ENCODE measurements around the gene KCNH6. TPM values are rescaled to one million over a fixed set of nuclear protein-coding genes. Genes with fewer than 3 reads are reported as not detected.

The KCNH6 gene
- total RNA-seq, 8 experiments from 2014 or later: 0.05 to 0.78 (median 0.11) TPM; not detected in 2

- ATAC-seq (replicated peaks in 6 of 8): no peak
Observed at GRCh38 chr17:63564562-63564961, 41.4 kb downstream of the KCNH6 start.

GRCh38 chr17:63567229-63567628 is 44.1 kb downstream of the KCNH6 start:
- ATAC-seq (replicated peaks in 6 of 8): no peak
- H3K27ac ChIP-seq: no peak overlapping the region
- no peaks in the 10 kb centered on the region for H3K4me1 ChIP-seq (replicated peaks in 1 of 2)
- WGBS, 10 experiments: 40 to 100% (median 82%) methylated on average over 1 of the region's 1 CpG; no CpG with 5 or more reads in 2 of the 10 experiments
- in situ Hi-C loops (cut with MboI; ENCODE audit: low pct_unique_long_range_greater_than_20kb in 2 of 9, low sequenced_read_pairs in 9 of 9, unreplicated experiment in 9 of 9): no loop called here
- no peak overlapping the region for H3K4me3 ChIP-seq

More at GRCh38 chr17:63564562-63564961, 41.4 kb downstream of the KCNH6 start:
- H3K4me3 ChIP-seq: no peak overlapping the region
- no peaks in the 10 kb centered on the region for H3K4me1 ChIP-seq (replicated peaks in 1 of 2)
- 83 to 100% (median 100%) methylated on average over 1 to 4 of the region's 5 CpGs; no CpG with 5 or more reads in 3 of the 10 experiments for WGBS, 10 experiments
- in situ Hi-C loops (cut with MboI; ENCODE audit: low pct_unique_long_range_greater_than_20kb in 2 of 9, low sequenced_read_pairs in 9 of 9, unreplicated experiment in 9 of 9): no loop called here
- no peak overlapping the region for H3K27ac ChIP-seq

GRCh38 chr17:63568563-63568962 is 45.4 kb downstream of the KCNH6 start:
- ATAC-seq (replicated peaks in 6 of 8): peak in 1 of 8 experiments; percentile 57
- Histone ChIP-seq H3K4me3 (no peak overlapping the region), H3K4me1 (replicated peaks in 1 of 2) (no peaks in the 10 kb centered on the region), H3K27ac (no peak overlapping the region)
- WGBS, 10 experiments: 36 to 100% (median 80%) methylated on average over 1 to 7 of the region's 8 CpGs; no CpG with 5 or more reads in 3 of the 10 experiments
- in situ Hi-C loops (cut with MboI; ENCODE audit: low pct_unique_long_range_greater_than_20kb in 2 of 9, low sequenced_read_pairs in 9 of 9, unreplicated experiment in 9 of 9): no loop called here

- ATAC-seq (replicated peaks in 6 of 8): peak in 2 of 8 experiments; percentile 78
Observed at GRCh38 chr17:63571632-63572310, 48.6 kb downstream of the KCNH6 start.

GRCh38 chr17:63573634-63574033 is 50.5 kb downstream of the KCNH6 start:
- in situ Hi-C loops (cut with MboI; ENCODE audit: low pct_unique_long_range_greater_than_20kb in 2 of 9, low sequenced_read_pairs in 9 of 9, unreplicated experiment in 9 of 9): no loop called here
- WGBS, 10 experiments: 29 to 100% (median 84%) methylated on average over 1 to 5 of the region's 5 CpGs; no CpG with 5 or more reads in 1 of the 10 experiments
- peak in 2 of 8 experiments; percentile 46 to 74 for ATAC-seq (replicated peaks in 6 of 8)

More at GRCh38 chr17:63571632-63572310, 48.6 kb downstream of the KCNH6 start:
- H3K27ac ChIP-seq: no peak overlapping the region
- 50 to 100% (median 83%) methylated on average over 1 of the region's 1 CpG; no CpG with 5 or more reads in 4 of the 10 experiments for WGBS, 10 experiments
- no peak overlapping the region for H3K4me3 ChIP-seq
- peaks cover 0 to 3% of the 10 kb centered on the region in 2 donors for H3K4me1 ChIP-seq (replicated peaks in 1 of 2)
- in situ Hi-C loops (cut with MboI; ENCODE audit: low pct_unique_long_range_greater_than_20kb in 2 of 9, low sequenced_read_pairs in 9 of 9, unreplicated experiment in 9 of 9): no loop called here

GRCh38 chr17:63578027-63578768 is 55.0 kb downstream of the KCNH6 start:
- peaks cover 0 to 3% of the 10 kb centered on the region in 2 donors for H3K4me1 ChIP-seq (replicated peaks in 1 of 2)
- in situ Hi-C loops (cut with MboI; ENCODE audit: low pct_unique_long_range_greater_than_20kb in 2 of 9, low sequenced_read_pairs in 9 of 9, unreplicated experiment in 9 of 9): no loop called here
- ATAC-seq (replicated peaks in 6 of 8): no peak
- H3K4me3 ChIP-seq: no peak overlapping the region
- H3K27ac ChIP-seq: no peak overlapping the region
- WGBS, 10 experiments: 83 to 100% (median 88%) methylated on average over 1 to 5 of the region's 7 CpGs; no CpG with 5 or more reads in 4 of the 10 experiments

More at GRCh38 chr17:63573634-63574033, 50.5 kb downstream of the KCNH6 start:
- H3K4me3 ChIP-seq: no peak overlapping the region
- H3K4me1 ChIP-seq (replicated peaks in 1 of 2): peaks cover 0 to 3% of the 10 kb centered on the region in 2 donors
- no peak overlapping the region for H3K27ac ChIP-seq

- peaks cover 0 to 3% of the 10 kb centered on the region in 2 donors for H3K4me1 ChIP-seq (replicated peaks in 1 of 2)
- H3K27ac ChIP-seq: no peak overlapping the region
- no peak overlapping the region for H3K4me3 ChIP-seq
- no peak for ATAC-seq (replicated peaks in 6 of 8)
- in situ Hi-C loops (cut with MboI; ENCODE audit: low pct_unique_long_range_greater_than_20kb in 2 of 9, low sequenced_read_pairs in 9 of 9, unreplicated experiment in 9 of 9): no loop called here
- WGBS, 10 experiments: 71 to 100% (median 80%) methylated on average over 1 to 5 of the region's 5 CpGs; no CpG with 5 or more reads in 5 of the 10 experiments
Observed at GRCh38 chr17:63578769-63579111, 55.6 kb downstream of the KCNH6 start.

- no peak overlapping the region for H3K4me3 ChIP-seq
- H3K4me1 ChIP-seq (replicated peaks in 1 of 2): peaks cover 0 to 3% of the 10 kb centered on the region in 2 donors
- 21 to 90% (median 77%) methylated on average over 2 to 8 of the region's 11 CpGs; no CpG with 5 or more reads in 2 of the 10 experiments for WGBS, 10 experiments
- no peak overlapping the region for H3K27ac ChIP-seq
- in situ Hi-C loops (cut with MboI; ENCODE audit: low pct_unique_long_range_greater_than_20kb in 2 of 9, low sequenced_read_pairs in 9 of 9, unreplicated experiment in 9 of 9): no loop called here
- ATAC-seq (replicated peaks in 6 of 8): no peak
Observed at GRCh38 chr17:63579633-63580032, 56.5 kb downstream of the KCNH6 start.

GRCh38 chr17:63587770-63588169 is 64.6 kb downstream of the KCNH6 start:
- Histone ChIP-seq H3K4me3 (no peak overlapping the region), H3K27ac (no peak overlapping the region), H3K4me1 (replicated peaks in 1 of 2) (no peaks in the 10 kb centered on the region)
- in situ Hi-C loops (cut with MboI; ENCODE audit: low pct_unique_long_range_greater_than_20kb in 2 of 9, low sequenced_read_pairs in 9 of 9, unreplicated experiment in 9 of 9): no loop called here
- no peak for ATAC-seq (replicated peaks in 6 of 8)
- WGBS, 10 experiments: 80 to 100% (median 96%) methylated on average over 2 to 5 of the region's 5 CpGs; no CpG with 5 or more reads in 1 of the 10 experiments

GRCh38 chr17:63588797-63589196 is 65.6 kb downstream of the KCNH6 start:
- no peak for ATAC-seq (replicated peaks in 6 of 8)
- WGBS, 10 experiments: 85 to 100% (median 92%) methylated on average over 2 to 9 of the region's 11 CpGs; no CpG with 5 or more reads in 2 of the 10 experiments
- no peaks in the 10 kb centered on the region for H3K4me1 ChIP-seq (replicated peaks in 1 of 2)
- in situ Hi-C loops (cut with MboI; ENCODE audit: low pct_unique_long_range_greater_than_20kb in 2 of 9, low sequenced_read_pairs in 9 of 9, unreplicated experiment in 9 of 9): no loop called here
- no peak overlapping the region for H3K27ac ChIP-seq
- H3K4me3 ChIP-seq: no peak overlapping the region

- 83 to 100% (median 100%) methylated on average over 1 of the region's 1 CpG; no CpG with 5 or more reads in 5 of the 10 experiments for WGBS, 10 experiments
- H3K4me1 ChIP-seq (replicated peaks in 1 of 2): no peaks in the 10 kb centered on the region
- H3K27ac ChIP-seq: no peak overlapping the region
- ATAC-seq (replicated peaks in 6 of 8): no peak
- no peak overlapping the region for H3K4me3 ChIP-seq
- in situ Hi-C loops (cut with MboI; ENCODE audit: low pct_unique_long_range_greater_than_20kb in 2 of 9, low sequenced_read_pairs in 9 of 9, unreplicated experiment in 9 of 9): loop anchor here in 1 of 9 experiments (10.0 kb wide), 1 partner anchor 165 kb away; no protein-coding TSS in a partner anchor
Observed at GRCh38 chr17:63589646-63590045, 66.5 kb downstream of the KCNH6 start.

GRCh38 chr17:63592797-63593196 is 69.6 kb downstream of the KCNH6 start:
- no peak for ATAC-seq (replicated peaks in 6 of 8)

GRCh38 chr17:63595132-63595531 is 72.0 kb downstream of the KCNH6 start:
- 87 to 100% (median 100%) methylated on average over 1 to 3 of the region's 3 CpGs for WGBS, 10 experiments
- in situ Hi-C loops (cut with MboI; ENCODE audit: low pct_unique_long_range_greater_than_20kb in 2 of 9, low sequenced_read_pairs in 9 of 9, unreplicated experiment in 9 of 9): loop anchor here in 1 of 9 experiments (10.0 kb wide), 1 partner anchor 170 kb away; no protein-coding TSS in a partner anchor
- no peak for ATAC-seq (replicated peaks in 6 of 8)
- H3K27ac ChIP-seq: no peak overlapping the region
- peaks cover 0 to 1% of the 10 kb centered on the region in 2 donors for H3K4me1 ChIP-seq (replicated peaks in 1 of 2)
- no peak overlapping the region for H3K4me3 ChIP-seq

More at GRCh38 chr17:63592797-63593196, 69.6 kb downstream of the KCNH6 start:
- in situ Hi-C loops (cut with MboI; ENCODE audit: low pct_unique_long_range_greater_than_20kb in 2 of 9, low sequenced_read_pairs in 9 of 9, unreplicated experiment in 9 of 9): loop anchor here in 1 of 9 experiments (10.0 kb wide), 1 partner anchor 168 kb away; no protein-coding TSS in a partner anchor
- 43 to 100% (median 90%) methylated on average over 1 to 3 of the region's 3 CpGs; no CpG with 5 or more reads in 3 of the 10 experiments for WGBS, 10 experiments
- Histone ChIP-seq H3K27ac (no peak overlapping the region), H3K4me1 (replicated peaks in 1 of 2) (no peaks in the 10 kb centered on the region), H3K4me3 (no peak overlapping the region)

Measured in motor neuron (in vitro differentiated cells).